Omental fat pad (tissue), 4 donors: ENCODE data around the gene RAB40C. TPM values are rescaled to one million over a fixed set of nuclear protein-coding genes. Genes with fewer than 3 reads are reported as not detected.

Experiments used
- ATAC-seq: fragments of 150-250 bp; one replicate; pipeline ENCODE4 v1.9.1; 2016; ENCODE audit warnings: mild to moderate bottlenecking, moderate library complexity; ENCODE audit not compliant: low FRiP score
- DNase-seq: peaks from one replicate; pipeline ENCODE4 v3.0.0-alpha.2; 2019; ENCODE audit warnings: low spot score
- total RNA-seq, 4 donors: library from RNA; depleted of rRNA; stranded (reverse); fragments of >200 nt; gene quantifications; one replicate each; pipeline ENCODE4 v1.1.0, GENCODE V29; 2016
- TF ChIP-seq, protein P1 (sequence below), 3 donors: fragments of 450-650 bp; IDR thresholded peaks; one replicate each; pipeline ENCODE4 v1.5.1; 2016 to 2017; ENCODE audit warnings: antibody characterized with exemption in 3 of 3, mild to moderate bottlenecking in 3 of 3, moderate library complexity in 2 of 3

RAB40C gene
- total RNA-seq, 4 donors from 2014 or later: 11.6 to 20.6 (median 14.8) TPM

DNA sequence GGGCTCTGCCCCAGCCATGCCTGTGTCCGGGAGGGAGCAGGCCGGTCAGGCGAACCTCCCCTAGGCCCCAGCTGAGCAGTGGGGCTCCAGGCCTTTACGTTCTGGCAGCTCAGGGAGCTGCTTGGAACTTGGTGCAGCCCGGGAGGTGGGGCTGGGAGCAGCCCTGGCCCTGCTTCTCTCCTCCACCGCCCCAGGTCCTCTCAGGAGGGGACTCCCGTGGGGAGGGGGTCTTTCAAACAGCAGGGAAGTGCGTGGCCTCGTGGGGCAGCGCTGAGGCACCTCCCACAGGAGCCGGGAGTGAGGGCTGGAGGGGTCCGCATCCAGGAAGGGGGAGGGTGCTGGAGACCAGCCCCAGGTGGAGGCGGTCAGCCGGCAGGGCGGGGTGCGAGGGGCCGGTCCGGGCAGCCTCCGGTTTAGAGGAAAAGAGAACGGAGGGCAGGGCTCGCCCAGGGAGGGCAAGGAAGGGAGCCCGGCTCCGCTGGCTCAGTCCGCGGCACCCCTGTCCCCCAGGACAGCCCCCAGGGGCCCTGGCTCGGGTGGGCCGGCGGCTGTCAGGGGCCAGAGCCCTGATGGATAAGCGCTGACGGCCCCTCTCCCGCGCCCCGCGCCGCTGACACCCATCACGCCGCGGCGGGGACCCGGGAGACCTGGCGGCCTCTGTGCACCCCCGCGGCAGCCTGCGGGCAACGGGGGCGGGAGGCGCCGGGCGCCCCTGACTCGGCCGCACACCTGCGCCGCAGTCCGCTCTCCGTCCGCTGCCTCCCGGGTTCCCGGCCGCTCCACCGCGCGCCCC lies 30.3 kb upstream of the RAB40C start:
- TF ChIP-seq, protein P1, sequence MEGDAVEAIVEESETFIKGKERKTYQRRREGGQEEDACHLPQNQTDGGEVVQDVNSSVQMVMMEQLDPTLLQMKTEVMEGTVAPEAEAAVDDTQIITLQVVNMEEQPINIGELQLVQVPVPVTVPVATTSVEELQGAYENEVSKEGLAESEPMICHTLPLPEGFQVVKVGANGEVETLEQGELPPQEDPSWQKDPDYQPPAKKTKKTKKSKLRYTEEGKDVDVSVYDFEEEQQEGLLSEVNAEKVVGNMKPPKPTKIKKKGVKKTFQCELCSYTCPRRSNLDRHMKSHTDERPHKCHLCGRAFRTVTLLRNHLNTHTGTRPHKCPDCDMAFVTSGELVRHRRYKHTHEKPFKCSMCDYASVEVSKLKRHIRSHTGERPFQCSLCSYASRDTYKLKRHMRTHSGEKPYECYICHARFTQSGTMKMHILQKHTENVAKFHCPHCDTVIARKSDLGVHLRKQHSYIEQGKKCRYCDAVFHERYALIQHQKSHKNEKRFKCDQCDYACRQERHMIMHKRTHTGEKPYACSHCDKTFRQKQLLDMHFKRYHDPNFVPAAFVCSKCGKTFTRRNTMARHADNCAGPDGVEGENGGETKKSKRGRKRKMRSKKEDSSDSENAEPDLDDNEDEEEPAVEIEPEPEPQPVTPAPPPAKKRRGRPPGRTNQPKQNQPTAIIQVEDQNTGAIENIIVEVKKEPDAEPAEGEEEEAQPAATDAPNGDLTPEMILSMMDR (IDR thresholded peaks at IDR 0.05): no peak
- no peak for DNase-seq
- no peak for ATAC-seq

DNA sequence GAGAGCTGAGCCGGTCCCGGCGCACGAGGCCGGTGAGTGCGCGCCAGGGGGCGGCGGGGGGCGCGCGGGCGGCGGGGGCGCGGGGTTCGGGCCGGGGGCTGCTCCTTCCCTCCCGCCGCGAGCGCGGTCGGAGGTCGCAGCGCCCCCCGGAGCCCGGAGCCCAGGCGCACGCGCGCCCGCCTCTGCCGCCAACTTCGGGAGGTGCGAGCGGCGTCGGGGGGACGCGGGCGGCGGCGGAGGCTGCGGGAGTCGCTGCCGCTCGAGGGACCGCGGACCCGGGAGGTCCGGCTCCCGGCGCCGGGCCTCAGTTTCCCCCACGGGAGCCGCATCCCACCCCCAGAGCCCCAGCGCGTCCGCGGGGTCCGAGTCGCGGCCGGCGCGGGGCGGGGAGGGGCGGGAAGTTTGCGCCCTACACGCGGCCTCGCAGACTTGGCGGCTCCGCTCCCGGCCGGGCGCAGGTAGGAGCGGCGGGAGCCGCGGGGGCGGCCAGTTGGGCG lies 29.6 kb upstream of the RAB40C start, which contains the start of gene PRR35:
Gene PRR35, plus strand, starts transcription at position 191 of the 497 bp plus-strand sequence. CDS start 2,901 bp downstream, outside the sequence.
- no peak for ATAC-seq
- no peak for DNase-seq
- TF ChIP-seq, protein P1 (IDR thresholded peaks at IDR 0.05): no peak

DNA sequence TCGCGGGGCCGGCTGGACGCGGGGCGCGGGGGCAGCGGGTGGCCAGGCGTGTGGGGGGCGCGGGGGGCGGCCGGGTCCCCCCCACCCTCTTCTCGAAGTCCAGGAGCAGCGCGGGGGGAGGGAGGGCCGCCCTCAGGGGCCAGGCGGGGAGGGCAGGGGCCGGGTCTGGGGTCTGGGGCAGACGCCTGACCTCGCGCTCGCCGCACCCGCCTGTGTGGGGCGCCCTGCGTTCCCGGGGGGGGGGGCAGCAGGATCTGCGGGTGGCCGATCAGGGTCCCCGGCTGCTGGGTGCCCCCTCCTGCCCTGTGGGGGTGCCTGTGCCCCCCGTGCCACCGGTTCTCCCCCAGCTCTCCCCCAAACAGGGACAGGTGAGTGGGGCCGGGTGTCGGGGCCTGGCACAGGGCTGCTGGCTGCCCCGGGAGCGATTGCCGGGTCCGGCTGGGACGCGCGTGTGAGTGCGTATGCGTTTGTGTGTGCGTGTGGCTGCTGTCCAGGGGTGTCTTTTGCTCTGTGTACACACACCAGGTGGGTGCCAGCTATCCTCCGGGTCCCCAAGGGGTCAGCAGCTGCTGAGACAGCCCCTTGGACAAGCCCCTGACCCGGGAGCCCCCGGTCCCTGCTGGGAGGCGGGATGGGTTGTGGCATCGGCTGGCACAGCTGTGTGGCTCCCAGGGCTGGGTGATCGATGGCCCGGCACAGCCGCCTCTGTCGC lies 29.0 kb upstream of the RAB40C start:
- TF ChIP-seq, protein P1 (IDR thresholded peaks at IDR 0.05): no peak
- no peak for ATAC-seq
- DNase-seq: no peak

DNA sequence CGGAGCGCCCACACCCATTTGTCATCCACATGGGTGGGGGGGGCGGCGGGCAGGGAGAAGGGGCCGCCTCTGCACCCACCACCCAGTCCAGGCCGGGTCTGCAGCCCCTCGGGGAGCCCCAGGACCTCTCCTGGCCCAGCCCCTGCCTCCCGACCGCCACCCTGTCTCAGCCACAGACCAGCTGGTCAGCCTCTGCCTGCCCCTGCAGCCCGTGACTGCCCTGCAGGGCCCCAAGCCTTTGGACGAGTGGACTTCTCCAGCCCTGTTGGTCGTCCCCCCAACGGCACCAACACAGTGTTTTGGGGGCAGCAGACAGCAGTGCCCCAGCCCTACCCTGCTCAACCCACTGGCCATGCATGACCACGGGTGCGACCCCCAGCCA lies 28.5 kb upstream of the RAB40C start:
- DNase-seq (no peak), ATAC-seq (no peak)
- TF ChIP-seq, protein P1 (IDR thresholded peaks at IDR 0.05): no peak

DNA sequence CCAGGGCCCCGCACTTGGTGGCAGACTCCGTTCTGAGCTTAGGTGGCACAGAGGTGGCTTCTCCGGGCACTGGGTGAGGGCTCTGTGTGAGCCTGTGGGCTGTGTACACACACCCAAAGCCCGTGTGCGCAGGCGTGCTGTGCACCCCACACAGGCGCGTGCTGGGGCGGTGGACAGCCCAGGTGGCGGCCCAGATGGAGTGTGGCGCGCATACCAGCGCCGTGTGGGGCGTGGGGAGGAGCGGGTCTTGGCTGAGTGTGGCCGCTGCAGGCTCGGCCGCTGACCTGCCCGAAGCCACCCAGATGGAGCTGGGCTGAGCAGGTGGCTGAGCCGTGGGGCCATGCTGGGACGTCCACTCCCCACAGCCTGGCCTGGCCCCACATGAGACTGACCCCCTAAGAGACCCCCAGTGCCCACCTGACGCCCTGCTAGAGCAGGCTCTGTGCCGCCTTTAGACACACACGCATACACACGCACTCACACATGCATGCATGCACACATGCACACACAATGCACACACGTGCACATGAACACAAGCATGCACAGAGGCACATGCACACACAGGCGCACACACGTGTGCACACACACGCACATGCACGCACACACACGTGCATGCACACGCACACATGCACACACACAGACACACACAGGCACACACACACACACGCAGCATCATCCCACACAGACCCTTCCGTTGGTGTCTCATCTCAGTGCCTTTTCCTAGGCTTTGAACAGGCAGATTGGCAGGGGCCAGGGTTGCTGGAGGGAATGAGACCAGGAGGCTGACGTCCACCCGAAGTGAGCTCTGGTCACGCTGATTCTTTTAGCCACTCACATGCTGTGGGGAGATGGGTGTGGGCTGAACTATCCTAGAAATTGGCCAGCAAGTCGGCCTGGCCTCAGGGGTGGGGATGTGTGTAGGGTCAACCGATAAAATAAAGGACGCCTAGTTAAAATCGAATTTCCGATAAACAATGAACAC lies 27.6 kb upstream of the RAB40C start:
- no peak for ATAC-seq
- DNase-seq: no peak
- TF ChIP-seq, protein P1 (IDR thresholded peaks at IDR 0.05): no peak

DNA sequence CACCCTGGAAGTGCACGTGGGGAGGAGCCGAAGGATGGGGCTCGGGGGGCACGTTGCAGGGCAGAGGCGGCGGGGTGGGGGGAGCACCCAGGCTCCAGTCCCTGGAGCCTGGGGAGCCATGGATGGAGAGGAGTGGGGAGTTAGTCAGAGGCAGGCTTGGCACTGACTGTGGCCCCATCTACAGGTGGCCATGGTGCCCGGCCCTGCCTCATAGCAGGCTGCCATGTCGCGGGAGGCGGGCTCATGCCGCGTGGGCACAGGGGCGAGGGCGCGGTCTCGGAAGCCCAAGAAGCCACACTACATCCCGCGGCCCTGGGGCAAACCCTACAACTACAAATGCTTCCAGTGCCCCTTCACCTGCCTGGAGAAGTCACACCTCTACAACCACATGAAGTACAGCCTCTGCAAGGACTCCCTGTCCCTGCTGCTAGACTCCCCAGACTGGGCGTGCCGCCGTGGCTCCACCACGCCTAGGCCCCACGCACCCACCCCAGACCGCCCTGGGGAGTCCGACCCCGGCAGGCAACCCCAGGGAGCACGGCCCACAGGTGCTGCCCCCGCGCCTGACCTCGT lies 26.7 kb upstream of the RAB40C start:
- TF ChIP-seq, protein P1 (IDR thresholded peaks at IDR 0.05): no peak
- DNase-seq: no peak
- ATAC-seq: no peak
